ENCODE data around the gene ARHGEF26.

GRCh38 chr3:154194877-154195276, 73.7 kb downstream of the ARHGEF26 start:
- no peak for TF ChIP-seq CTCF (IDR thresholded peaks at IDR 0.05)
- TF ChIP-seq POLR2A (IDR thresholded peaks at IDR 0.05): no peak
- no peak for TF ChIP-seq EP300 (IDR thresholded peaks at IDR 0.05)
